Activated CD8-positive, alpha-beta memory T cell treated with anti-CD3 and anti-CD28 coated beads for 4 hours (primary cell): ENCODE data around the gene GCK.

ENCODE experiments used
- DNase-seq, 2 donors: peaks; one replicate each; pipeline ENCODE4 v3.0.0-alpha.2; 2020; ENCODE audit warnings: low read depth in 2 of 2

Gene GCK

GRCh38 chr7:44222776-44223261 lies 33.6 kb upstream of the GCK start:
- DNase-seq: no peak

DNA sequence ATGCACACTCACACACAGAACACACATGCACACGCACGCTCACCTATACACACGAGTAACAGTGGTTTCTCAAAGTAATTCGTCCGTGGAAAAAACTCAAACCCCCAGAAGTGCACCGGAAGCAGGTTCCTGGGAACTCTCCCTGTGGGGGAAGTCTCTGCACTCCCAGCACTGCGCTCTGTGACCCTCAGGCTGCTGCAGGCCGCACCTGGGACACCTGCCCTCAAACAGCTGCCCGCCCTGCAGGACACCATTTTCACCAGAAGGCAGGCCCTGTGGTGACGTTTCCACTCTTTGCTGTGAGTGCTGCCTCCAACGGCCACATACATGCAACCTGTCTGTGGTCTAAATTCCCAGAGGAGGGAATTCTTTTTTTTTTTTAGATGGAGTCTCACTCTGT lies 32.8 kb upstream of the GCK start:
- no peak for DNase-seq

DNA sequence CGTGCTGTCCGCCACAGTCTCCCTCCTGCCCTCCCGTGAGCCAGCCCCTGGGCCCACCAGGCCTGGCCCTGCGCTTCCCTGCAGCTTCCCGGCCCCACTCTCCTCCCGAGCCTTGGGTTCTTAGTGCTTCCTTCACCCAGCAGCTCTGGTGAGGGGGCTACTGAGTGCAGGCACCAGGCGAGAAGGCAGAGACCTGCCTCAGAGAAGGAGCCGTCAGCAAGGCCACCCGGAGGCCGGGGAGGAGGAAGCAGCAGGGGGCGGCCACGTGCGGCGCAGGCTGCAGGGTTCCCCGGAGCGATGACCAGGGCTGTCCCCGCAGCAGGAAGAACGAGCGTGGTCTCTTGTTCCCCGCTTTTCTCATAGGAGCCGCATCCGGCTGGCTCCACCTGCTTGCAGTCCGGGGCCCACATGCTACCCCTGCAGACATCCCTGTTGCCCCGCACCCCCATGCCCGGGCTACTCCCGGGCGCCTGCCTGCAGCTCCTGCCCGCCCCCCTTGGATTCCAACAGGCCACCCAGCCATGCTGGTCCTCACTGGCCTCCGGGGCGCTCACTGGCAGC lies 32.1 kb upstream of the GCK start:
- DNase-seq: no peak

GRCh38 chr7:44220358-44221112 lies 31.3 kb upstream of the GCK start:
- DNase-seq: no peak

- DNase-seq: no peak
Observed at GRCh38 chr7:44220046-44220357, 30.8 kb upstream of the GCK start.

GRCh38 chr7:44219371-44220045 lies 30.3 kb upstream of the GCK start:
- DNase-seq: no peak

DNA sequence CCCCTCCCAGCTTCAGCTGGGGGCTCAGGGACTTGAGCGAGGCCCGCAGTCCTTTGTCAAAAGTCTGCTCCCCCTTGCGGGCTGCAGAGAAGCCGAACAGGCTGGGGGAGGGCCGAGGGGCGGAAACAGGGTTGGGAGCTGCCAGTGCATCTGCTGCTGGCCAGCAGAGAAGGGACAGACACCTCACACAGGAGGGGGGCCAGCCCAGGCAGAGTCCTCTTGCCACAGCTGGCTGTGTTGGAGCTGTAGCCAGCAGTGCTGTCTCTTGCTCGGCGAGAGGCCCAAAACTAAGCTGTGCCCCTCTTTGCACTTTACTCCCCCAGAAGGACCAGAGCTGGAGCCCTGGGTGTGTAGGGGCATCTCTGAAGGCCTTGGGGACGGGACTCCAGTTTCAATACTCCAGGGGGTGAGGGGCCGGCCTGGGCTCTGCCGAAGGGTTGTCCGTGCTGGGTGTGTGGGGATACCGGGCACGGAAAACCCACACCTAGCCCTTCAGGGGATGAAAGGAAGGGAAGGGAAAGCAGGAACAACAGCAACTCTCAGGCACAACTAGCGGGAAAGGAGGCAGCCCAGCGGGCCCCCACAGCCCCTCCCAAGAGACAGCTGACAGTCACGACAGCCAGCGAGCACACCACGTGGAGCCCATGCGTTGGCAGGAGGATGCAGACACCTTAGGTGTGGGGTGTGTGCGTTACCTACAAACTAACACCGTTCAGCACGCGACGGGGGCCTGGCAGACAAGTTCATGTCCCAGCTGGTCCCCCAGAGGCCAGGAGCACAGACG lies 29.4 kb upstream of the GCK start:
- DNase-seq: no peak

- DNase-seq: no peak
Observed at GRCh38 chr7:44217852-44218402, 28.7 kb upstream of the GCK start.

- DNase-seq: no peak
Observed at GRCh38 chr7:44217223-44217714, 28.0 kb upstream of the GCK start.

DNA sequence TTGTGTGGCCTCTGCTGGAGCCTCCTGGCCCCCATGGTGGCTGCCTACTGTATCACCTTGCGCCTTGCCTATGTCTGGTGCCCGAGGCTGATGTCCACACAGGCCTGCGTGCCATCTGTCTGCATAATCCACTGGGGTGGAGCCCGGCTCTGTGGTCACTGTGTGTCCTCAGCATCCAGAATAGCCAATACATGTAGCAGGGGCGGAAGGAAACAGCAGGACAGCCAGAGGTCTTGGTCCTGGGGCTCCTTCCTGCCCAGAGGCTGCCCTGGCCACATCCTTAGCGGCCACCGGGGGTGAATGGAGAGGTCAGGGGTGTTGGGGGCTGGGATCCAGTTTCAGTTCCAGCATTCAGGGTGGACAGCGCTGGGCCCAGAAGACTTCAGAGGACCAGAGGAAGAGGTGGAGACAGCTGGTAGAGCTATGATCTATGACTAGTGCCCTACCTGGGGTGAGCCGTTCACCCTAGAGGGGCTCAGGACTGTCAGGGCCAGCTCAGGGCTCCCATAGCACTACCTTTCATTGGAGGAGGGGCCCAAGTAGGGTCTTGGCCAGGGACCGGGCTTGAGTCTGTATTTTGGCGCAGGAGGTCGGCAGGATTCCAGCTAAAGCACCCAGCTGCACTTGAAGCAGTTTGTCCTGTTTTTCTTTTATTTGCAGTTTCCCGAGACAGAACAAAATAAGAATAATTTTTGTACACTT lies 27.4 kb upstream of the GCK start:
- DNase-seq: no peak

GRCh38 chr7:44216019-44216418 lies 26.8 kb upstream of the GCK start:
- DNase-seq: no peak

GRCh38 chr7:44215531-44215930 lies 26.3 kb upstream of the GCK start:
- DNase-seq: no peak

- DNase-seq: no peak
Observed at GRCh38 chr7:44213877-44214388, 24.7 kb upstream of the GCK start.

DNA sequence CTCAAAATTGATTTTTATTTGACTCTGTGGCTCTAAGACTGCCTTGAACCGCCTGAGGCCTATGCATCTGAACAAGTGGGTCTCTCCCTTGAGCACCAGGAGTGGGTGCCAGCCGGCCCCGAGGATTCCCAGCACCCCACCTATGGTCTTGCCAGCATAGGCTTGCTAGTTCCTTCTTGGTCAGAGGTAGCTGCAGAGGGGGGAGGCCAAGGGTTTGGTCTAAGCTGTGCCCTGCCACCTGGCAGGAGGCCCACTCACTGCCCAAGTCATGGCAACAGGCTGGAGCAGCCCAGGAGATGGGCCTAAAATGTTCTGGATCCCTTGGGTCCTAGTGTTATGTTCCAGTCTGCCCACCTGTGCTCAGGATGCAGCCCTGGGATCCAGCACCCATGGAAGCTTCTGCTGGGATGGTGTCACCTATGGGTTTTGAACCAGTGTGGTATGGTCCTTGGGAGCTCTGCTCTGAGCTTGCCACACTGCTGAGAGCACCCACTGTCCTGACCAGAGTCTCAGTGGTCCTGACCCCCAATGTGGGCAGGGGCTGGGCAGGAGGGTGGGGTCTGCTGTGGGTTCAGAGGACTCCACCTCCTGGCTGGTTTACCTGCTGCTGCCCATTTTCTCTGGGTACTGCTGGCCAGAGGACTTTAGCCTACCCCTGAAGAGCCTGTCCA lies 24.1 kb upstream of the GCK start:
- DNase-seq: no peak

DNA sequence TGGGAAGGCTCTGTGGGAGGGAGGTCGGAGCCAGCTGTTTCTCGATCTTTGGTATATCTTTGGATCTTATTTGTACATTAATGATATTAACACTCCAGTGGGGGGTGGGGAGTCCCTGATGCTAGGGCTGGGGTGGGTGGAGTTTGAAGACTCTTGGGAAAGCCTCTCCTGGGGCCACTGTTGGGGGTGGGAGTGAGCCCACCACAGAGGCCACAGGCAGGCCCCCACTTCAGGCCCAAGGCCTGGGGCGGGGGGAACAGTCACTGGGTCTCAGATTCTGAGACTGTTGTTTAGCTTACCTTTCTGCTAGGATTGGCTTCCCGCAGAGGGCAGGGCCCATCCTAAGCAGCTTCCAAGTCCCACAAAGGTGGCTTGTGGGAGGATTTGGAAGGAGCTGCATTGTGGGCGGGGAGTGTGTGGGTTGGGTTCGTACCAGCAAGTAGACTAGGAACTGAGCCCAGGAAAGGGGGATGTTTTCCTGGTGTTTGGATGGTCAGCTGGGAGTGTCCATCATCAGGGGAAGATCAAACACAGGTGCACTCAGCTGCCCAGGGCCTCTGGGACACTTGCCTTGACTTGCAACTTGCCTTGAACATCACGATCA lies 23.4 kb upstream of the GCK start:
- DNase-seq: no peak

- no peak for DNase-seq
Observed at GRCh38 chr7:44212018-44212417, 22.8 kb upstream of the GCK start.

DNA sequence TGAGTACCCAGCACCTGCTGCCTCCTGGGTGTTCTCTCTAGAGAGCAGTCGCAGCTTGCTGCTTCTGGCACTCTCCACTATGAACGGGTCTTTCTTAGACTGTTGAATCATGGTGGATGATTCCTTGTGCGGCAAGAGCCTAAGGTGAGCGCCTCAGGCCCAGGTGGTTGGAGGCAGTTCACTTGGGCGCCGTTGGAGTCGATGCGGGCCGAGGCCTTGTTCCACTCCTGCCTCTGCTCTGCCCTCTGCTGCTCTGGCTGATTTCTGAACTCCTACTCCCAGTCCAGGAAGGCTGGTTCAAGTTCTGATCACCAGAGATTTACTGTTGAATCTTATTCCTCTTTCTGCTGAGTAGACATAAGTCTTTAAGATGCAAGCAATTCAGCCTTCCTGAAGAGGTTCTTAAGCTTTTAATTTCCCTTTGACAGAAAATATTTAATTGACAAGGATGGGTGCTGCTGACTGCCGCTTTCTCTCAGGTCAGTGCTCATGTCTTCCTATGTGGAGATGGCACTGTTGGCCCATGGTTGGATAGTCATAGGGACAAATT lies 22.0 kb upstream of the GCK start:
- DNase-seq: no peak

DNA sequence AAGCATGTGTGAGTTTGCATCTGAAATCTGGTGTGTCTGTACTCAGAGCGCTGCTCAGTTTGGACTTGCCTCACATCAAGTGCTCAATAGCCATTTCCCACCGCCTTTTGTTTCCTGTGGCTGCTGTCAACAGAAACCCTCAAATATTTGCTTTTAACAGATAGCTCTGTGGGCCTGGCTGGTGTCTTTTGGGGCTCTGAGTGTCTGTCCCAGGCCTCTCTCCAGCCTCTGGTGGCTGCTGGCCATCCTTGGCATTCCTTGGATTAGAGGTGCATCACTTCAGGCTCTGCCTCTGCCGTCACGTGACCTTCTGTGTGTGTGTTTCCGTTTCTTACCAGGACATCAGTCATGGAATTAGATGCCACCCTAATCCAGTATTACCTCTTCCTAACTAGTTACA lies 20.9 kb upstream of the GCK start:
- DNase-seq: no peak

GRCh38 chr7:44208085-44208484 lies 18.8 kb upstream of the GCK start:
- DNase-seq: no peak

DNA sequence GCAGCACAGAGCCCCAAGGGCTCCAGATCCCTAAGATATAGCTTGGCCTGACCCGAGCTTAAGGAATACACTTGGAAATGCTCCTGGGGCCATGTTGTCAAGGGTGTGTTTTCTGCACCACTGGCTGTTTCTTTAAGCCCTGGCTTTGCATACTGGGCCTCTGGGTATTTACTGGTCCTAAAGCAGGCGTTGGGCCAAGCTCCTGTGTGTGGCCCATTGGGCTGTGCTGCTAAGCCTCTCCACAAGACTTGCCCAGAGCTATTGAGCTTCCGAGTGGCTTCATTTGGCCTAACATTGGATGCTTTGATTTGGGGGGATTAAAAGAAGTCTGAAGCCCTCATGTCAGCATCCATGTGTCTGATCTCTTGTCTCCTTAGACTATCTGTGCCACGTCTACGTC lies 16.8 kb upstream of the GCK start:
- DNase-seq: no peak
